NT2/D1 (cell line): Measurements from ENCODE around the gene ATG4D.

Experiments
- SUZ12 ChIP-seq: IDR thresholded peaks from 2 replicates; pipeline ENCODE4 v1.6.1; 2011; ENCODE audit not compliant: insufficient read length, insufficient read depth; ENCODE audit errors: extremely low read depth
- YY1 ChIP-seq: IDR thresholded peaks from 2 replicates; pipeline ENCODE4 v1.6.1; 2011; ENCODE audit not compliant: insufficient read length, insufficient read depth

DNA sequence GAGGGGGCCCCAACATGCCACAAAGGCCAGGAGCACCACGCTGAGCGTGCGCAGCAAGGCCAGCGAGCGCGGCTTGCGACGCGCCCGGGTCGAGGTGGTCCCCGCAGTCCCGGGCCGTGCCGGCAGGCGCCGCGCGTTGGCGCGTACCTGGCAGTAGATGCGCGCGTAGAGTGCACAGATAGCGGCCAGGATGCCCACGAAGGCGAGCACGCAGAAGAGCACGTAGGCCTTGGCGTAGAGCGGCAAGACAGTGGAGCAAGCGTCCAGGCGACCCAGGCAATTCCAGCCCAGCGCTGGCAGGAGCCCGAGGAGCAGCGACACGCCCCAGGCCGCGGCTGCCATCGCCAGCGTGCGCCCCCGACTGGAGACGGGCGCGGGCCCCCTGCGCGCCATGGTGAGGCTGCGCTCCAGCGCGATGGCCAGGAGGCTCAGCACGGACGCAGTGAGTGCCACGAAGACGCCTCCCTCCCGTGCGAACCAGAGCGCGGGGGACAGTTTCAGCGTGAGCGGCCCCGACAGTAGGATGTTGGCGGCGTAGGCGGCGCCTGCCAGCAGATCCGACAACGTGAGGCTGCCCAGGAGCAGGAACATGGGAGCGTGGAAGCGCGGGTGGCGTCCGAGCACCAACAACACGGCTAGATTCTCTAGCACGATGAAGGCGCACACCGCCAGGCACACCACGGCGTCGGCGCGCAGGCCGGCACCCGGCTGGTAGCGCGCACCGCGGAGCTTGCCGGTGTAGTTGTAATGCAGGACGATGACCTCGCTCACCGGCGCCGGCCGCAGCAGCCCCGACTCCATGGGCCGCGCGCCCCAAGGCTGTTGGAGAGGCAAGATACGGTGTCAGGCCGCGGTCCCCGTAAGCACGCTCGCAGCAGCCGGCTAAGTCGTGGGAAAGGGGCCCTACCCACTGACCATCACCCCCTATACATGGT is 29.2 kb upstream of the ATG4D start:
- TF ChIP-seq SUZ12 (no peak), YY1 (no peak)
